Measurements from ENCODE around the gene EIF4G3. TPM values are rescaled to one million over a fixed set of nuclear protein-coding genes. Genes with fewer than 3 reads are reported as not detected.

EIF4G3 gene
- total RNA-seq, 1 experiment from 2014 or later: 72.0 TPM

DNA sequence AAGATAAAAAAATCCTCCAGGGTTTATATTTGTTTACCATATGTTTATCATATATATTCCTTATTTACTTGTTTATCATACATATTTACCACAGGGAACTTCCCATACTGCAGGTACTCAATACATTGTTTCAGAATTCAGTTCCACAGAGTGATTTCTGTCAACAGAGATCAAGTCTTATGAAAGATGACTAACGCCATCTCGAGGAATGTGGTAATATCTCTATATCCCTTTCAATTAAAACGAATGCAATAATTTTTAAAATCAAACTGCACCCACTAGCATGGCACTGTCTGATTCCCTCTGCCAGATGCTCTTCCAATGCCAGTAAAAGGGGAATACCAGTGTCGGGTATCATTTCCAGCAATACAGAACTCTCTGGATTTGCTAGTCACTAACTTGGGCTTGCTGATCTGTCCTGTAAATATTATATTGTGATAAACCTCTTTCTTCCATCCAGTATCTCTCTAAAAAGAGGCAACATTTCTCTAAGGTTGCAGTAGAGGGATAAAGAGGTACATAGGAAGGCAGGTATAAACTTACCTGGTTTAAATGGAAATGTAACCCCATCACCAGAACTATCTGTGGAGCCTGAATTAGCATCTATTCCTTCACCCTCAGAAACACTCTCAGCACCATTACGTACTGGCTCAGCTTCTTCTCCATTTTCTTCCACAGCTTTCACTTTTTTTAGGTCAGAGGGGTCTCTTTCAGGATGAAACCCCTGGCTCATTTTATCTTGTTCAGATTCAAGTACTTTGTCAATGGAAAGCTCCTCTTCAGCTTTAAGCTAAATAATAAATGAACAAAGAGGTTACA is 277.3 kb downstream of the EIF4G3 start:
- Histone ChIP-seq H3K9me3 (ENCODE audit: control insufficient read depth, low read depth, low read length) (no peaks in the 10 kb centered on the region), H3K4ac (ENCODE audit: low read depth, low read length) (no peak overlapping the region), H4K5ac (ENCODE audit: insufficient read length, low read depth, low read length) (no peak overlapping the region), H3K9ac (ENCODE audit: extremely low read depth, insufficient read length, low read length) (no peak overlapping the region), H3K4me1 (ENCODE audit: insufficient read depth, low read length) (no peaks in the 10 kb centered on the region), H3K23me2 (ENCODE audit: insufficient read length, low read depth, low read length, poor library complexity, severe bottlenecking) (no peaks in the 10 kb centered on the region), H3K56ac (ENCODE audit: insufficient read length, low read depth, low read length) (no peak overlapping the region), H3T11ph (ENCODE audit: low read length) (no peak overlapping the region), H3K14ac (ENCODE audit: insufficient read depth, low read length) (no peak overlapping the region), H2BK12ac (ENCODE audit: insufficient read length, low read depth, low read length) (no peak overlapping the region), H3K79me2 (ENCODE audit: insufficient read depth, low read length) (no peaks in the 10 kb centered on the region), H2BK15ac (ENCODE audit: low read depth, low read length) (no peak overlapping the region), H2AK5ac (ENCODE audit: insufficient read length, low read length) (no peak overlapping the region), H3K27ac (ENCODE audit: insufficient read length, low read depth, low read length) (no peak overlapping the region), H3K27me3 (ENCODE audit: insufficient read depth, low read length) (no peaks in the 10 kb centered on the region), H3K4me2 (ENCODE audit: insufficient read depth, insufficient read length, low read length) (no peak overlapping the region), H4K91ac (ENCODE audit: insufficient read length, low read depth, low read length) (no peak overlapping the region), H2BK20ac (ENCODE audit: low read depth, low read length, poor library complexity, severe bottlenecking) (no peak overlapping the region), H2BK120ac (ENCODE audit: low read depth, low read length, poor library complexity, severe bottlenecking) (no peak overlapping the region), H2AFZ (ENCODE audit: low read length) (no peak overlapping the region), H4K8ac (replicated peaks; ENCODE audit: insufficient read length, low read depth, low read length) (no peak overlapping the region), H3K79me1 (ENCODE audit: insufficient read depth, low read depth, low read length, poor library complexity, severe bottlenecking) (no peaks in the 10 kb centered on the region), H3K18ac (ENCODE audit: insufficient read length, low read depth, low read length) (no peak overlapping the region), H4K20me1 (ENCODE audit: control insufficient read depth, insufficient read depth, insufficient read length) (no peaks in the 10 kb centered on the region), H3K23ac (ENCODE audit: insufficient read length, low read depth, low read length) (no peak overlapping the region), H2BK5ac (ENCODE audit: insufficient read length, low read length) (no peak overlapping the region)
- H3K9me3 Mint-ChIP-seq: no peaks in the 10 kb centered on the region
- WGBS (ENCODE audit: extremely low coverage, insufficient read length, low lambda C conversion rate): no CpG with 5 or more reads among the region's 5 CpGs
- no peak overlapping the region for H3K27ac Mint-ChIP-seq
- DNase-seq: no peak
- H3K27me3 Mint-ChIP-seq (ENCODE audit: low read depth): no peaks in the 10 kb centered on the region
- no peaks in the 10 kb centered on the region for H3K4me1 Mint-ChIP-seq
- peaks cover 0 to 15% (median 13%) of the 10 kb centered on the region in 3 experiments; a peak in 5 of 7 replicates for H3K36me3 Mint-ChIP-seq (ENCODE audit: insufficient read depth in 1 of 3, low read depth in 3 of 3)
- H3K4me3 Mint-ChIP-seq: no peak overlapping the region
- TF ChIP-seq, protein P1, sequence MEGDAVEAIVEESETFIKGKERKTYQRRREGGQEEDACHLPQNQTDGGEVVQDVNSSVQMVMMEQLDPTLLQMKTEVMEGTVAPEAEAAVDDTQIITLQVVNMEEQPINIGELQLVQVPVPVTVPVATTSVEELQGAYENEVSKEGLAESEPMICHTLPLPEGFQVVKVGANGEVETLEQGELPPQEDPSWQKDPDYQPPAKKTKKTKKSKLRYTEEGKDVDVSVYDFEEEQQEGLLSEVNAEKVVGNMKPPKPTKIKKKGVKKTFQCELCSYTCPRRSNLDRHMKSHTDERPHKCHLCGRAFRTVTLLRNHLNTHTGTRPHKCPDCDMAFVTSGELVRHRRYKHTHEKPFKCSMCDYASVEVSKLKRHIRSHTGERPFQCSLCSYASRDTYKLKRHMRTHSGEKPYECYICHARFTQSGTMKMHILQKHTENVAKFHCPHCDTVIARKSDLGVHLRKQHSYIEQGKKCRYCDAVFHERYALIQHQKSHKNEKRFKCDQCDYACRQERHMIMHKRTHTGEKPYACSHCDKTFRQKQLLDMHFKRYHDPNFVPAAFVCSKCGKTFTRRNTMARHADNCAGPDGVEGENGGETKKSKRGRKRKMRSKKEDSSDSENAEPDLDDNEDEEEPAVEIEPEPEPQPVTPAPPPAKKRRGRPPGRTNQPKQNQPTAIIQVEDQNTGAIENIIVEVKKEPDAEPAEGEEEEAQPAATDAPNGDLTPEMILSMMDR (conservative IDR thresholded peaks at IDR 0.05): no peak
